DMS114 treated with DMSO at 0.1 percent for 48 hours (cell line): ENCODE data around the gene FGF18.

Experiments
- DNase-seq: peaks from one replicate; lab custom pipeline; 2025; ENCODE audit not compliant: unreplicated experiment; lab: John Stamatoyannopoulos, UW

Gene FGF18

DNA sequence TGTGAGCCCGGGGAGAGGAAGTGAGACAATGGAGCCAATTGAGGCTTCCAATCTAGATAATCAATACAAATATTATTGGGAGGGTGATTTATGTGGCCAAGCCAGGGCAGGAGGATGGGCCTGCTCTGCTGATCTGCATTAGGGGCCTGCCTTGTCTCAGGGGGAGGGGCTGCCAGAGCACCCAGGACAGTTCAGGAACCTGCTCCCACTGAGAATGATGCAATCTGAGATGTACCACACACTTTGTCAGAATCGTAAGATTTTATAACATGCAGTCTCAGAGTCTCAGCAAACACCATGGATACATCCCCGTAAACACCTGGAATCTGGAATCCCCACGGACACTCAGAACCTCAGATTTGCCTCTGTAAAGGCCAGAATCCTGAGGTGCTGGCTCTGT is 19.3 kb downstream of the FGF18 start:
- DNase-seq, result no peak

DNA sequence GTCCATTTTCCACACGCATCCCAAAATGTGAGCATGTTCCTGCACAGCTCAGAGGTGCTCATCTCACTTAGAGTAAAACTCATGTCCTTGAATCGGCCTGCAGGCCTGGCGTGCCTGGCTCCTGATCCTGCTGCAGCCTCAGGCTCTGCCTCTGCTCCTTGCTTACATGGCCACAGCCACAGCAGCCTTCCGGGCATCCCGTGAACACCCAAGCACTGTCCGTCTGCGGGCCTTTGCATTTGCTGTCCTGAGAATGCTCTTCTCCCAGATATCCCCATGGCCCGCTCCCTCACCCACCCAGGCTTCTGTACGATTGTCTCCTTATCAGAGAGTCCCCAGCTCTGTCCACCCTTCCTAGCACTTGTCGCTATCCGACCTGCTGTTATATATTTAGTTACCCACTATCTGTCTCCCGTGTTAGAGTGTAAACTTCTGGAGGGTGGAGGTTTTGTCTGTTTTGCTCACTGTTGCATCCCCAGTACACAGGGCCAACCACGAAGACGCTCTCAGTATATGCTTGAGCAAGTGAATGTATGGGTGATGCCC is 21.9 kb downstream of the FGF18 start:
- no peak for DNase-seq

DNA sequence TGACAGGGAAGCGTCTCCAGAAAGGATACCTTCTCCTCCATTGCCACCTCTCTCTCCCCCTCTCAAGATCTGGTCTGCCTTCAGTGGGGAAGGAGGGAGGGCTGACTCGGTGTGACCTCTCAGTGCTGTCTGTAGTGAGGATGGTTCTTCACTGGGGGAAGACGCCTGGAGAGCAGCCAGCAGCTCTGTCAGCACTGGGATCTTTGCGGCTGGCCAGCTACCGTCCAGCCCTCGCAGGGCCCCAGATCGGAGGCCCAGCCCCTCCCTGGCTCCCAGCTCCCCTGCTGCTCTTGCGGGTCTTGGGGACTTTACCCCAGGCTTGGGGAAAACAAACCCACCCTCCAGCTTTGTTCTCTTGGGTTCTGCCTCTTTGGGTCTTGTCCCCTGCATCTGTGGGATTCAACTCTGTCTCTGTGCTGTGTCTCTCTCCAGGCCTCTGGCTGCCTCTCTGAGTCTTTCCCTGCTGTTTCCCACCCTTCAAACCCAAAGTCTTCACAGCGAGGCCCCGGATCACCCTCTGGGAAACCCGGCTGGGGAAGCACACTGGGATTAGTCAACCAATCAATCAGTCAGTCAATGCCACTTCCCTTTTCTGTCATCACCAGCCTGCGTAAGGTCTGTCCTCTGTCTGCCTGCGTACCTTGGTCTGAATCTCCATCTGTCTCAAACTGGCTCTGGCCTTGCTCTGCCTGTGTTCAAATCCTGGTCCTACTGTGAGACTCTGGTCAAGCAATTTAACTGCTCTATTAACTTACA is 23.0 kb downstream of the FGF18 start:
- no peak for DNase-seq

DNA sequence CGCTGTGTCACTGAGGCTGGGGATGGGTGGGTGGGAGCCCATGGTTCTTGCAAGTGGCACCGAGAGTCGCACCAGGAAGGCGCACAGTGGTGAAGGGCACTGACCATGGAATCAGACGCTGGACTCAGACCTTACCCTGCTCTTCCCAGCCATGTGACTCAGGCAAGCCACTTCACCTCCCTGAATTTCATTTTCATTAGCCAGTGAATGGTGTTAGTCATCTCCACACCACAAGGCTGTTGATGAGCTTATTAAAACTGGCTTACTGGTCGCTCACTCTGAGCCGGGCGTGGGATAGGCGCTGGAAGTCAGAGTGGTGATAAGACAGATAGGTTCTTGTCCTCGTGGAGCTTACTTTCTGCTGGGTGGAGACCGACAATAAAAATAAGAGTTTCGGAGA is 25.1 kb downstream of the FGF18 start:
- no peak for DNase-seq

- no peak for DNase-seq
Observed at GRCh38 chr5:171445644-171446516, 26.4 kb downstream of the FGF18 start.

- no peak for DNase-seq
Observed at GRCh38 chr5:171447226-171447625, 27.8 kb downstream of the FGF18 start.

GRCh38 chr5:171449426-171449825 is 30.0 kb downstream of the FGF18 start:
- no peak for DNase-seq

- no peak for DNase-seq
Observed at GRCh38 chr5:171450423-171451331, 31.2 kb downstream of the FGF18 start.

- DNase-seq, result no peak
Observed at GRCh38 chr5:171451421-171451820, 32.0 kb downstream of the FGF18 start.

DNA sequence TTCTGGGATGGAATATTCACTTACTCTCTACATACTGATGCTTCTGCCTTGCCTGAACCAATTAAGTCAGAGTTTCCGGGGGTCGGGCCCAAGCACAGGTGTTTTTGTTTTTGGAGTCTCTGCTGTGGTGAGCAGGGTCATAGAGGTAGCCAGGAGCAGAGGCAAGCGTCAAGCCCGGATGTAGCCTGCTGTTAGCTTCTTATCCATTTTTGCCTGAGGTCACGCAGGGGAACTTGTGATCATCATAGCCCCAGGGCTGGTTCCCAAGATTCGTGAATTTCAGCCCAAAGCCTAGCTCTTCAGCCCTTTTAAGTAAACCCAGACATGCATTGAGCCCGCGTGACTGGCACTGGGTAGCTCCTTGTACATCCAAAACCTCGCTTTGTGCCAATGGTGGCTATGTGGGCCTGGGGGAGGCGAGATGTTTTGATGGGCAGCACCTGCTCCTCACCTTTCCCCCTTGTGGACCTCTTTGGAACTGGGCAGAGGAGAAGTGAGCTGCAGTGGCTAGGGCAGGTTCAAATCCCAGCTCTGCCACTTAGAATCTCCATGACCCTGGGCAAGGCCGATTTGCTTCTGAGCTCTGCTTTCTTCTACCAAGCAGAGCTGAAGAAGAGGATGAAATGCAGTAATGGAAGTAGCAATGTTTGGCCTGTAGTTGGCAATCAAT is 33.7 kb downstream of the FGF18 start:
- DNase-seq, result no peak

GRCh38 chr5:171453988-171454387 is 34.5 kb downstream of the FGF18 start:
- no peak for DNase-seq

- no peak for DNase-seq
Observed at GRCh38 chr5:171454549-171454948, 35.1 kb downstream of the FGF18 start.

- DNase-seq, result no peak
Observed at GRCh38 chr5:171455522-171455921, 36.1 kb downstream of the FGF18 start.

DNA sequence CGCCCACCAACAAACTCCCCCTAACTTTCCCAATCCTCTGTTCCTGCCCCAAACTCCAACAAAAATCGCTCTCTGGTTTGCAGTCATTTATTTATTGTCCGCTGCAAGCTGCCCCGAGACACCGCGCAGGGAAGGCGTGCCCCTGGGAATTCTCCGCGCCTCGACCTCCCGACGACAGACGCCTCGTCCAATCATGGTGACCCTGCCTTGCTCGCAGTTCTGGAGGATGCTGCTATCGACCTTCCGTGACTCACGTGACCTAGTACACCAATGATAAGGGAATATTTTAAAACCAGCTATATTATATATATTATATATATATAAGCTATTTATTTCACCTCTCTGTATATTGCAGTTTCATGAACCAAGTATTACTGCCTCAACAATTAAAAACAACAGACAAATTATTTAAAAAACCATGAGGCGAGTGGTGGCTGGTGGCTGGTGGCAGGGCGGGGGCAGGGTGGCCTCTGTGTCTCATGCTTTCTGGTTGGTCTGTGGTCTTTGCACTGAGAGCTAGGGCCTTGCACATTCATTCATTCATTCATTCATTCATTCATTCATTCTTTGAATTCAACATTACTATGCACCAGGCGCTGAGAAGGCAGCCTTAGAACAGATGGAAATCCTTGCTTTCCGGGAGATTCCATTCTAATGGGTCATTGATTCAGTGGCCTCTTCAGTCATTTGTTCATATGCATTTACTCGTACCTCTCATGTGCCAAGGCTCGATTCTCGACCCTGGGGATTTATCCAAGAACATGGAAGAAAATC is 37.9 kb downstream of the FGF18 start:
- DNase-seq, result no peak

GRCh38 chr5:171459839-171460238 is 40.4 kb downstream of the FGF18 start:
- DNase-seq, result no peak

DNA sequence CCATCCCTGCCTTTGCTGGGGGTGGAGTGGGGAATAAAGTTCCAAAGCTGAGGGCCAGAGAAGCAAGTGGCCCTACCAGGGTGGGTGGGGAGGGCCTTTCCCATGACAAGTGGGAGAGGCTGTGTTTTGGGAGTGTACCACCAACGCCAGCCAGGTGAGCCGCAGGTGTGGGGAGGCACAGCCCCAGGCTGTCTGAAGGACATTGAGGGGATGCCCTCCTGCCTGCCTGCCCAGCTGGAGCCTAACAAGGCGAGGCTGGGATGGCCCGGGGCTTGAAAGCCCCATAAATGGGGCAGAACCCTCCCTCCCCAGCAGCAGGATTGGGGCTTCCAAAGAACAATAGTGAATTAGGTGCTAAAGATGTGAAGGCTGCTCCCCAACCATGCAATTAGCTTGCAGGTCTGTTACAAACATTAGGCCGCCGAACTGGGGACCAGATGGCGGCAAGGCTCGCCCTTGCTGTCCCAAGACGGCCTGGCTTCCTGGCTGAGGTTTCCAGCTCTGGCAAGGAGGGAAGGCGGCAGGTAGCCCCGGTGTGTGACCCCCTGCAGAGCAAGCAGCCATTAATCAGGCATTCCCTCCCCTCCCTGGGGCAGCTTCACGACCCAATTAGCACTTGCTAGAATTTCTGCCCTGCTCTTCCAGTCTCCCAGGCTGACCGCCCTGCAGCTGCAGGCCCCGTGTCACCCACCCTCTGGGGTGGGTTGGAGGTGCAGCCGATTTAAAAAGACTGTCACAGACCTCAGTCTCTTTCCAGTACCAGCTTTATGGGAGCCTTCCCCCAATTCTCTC is 42.9 kb downstream of the FGF18 start:
- DNase-seq, result no peak

DNA sequence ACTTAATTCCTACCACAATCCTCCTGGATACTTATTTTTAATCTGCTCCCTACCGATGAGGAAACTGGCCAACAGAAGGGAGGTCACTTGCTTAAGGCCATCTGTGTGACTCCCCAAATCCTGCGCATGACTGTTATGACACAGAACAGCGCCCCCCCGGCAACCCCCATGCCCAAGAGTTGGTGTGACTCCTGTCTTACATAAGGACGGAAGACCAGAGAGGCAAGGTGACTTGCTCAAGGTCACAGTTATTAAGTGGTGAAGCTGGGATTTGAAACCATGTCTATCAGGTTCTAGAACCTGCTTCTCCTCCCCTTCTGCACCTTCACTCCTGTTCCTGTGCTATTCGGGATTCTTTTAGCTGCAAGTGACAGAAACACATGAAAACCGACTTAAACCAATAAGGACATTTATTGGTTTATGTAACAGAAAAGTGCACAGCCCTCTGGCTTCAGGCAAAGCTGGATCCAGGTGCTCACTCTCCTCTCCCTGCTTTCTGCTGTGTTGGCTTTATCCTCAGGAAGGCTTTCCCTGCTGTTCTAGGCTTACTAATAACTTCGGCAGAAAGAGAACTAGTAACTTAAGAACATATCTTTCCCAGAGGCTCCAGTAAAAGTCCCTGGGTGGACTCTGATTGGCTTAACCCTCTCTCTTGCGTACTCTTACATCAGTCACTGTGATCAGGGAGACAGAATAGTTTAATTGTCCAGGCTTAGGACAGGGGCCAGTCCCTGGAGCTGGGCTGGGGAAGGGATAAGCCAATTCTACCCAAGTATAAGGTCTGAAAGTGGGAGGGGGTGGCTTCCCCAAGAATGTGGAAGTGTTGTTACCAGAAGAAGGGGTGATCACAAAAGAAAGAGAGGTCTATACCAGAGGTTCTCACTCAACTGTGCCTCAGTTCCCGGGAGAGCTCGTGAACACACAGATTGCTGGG is 43.7 kb downstream of the FGF18 start:
- no peak for DNase-seq

DNA sequence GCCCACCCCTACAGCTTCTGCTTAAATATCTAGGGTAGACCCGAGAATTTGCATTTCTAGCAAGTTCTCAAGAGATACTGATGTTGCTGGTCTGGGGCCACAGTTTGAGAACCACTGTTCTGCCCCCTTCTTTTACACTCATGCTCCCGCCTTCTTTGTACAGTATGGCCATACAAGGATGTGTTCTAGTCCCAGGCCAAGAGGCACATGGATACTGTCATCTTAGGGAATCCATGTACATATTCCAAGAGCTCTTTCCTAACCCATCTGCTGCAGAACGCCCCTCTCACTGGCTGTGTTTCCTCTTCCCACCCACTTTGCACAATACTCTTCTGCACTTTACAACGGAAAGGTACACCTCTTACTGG is 44.4 kb downstream of the FGF18 start:
- DNase-seq, result no peak
